GM21786 (cell line): ENCODE measurements around the gene UCKL1.

Experiments used
- ATAC-seq: cut with Tn5 transposase; IDR thresholded peaks from one replicate; pipeline ENCODE4 v1.9.1; 2021; ENCODE audit not compliant: unreplicated experiment

Gene UCKL1

DNA sequence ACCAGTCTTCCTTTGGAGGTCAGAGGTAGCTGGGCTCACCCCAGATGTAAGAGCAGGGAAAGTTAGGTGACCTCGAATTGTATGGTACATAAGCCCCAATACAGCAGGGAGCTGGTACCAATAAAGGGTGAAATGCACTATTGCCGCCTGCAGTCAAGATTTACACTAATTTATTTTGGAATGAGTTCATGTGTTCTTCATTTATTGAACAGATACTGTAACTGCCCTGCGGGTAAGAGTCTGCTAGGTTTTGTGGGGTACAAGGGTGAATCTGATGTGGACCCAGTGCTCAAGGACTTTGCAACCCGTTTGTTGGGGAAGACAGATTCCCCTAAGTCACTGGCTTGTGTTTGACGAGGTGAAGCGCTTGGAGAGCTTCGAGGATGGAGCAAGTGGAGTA lies 63.8 kb downstream of the UCKL1 start:
- no peak for ATAC-seq

DNA sequence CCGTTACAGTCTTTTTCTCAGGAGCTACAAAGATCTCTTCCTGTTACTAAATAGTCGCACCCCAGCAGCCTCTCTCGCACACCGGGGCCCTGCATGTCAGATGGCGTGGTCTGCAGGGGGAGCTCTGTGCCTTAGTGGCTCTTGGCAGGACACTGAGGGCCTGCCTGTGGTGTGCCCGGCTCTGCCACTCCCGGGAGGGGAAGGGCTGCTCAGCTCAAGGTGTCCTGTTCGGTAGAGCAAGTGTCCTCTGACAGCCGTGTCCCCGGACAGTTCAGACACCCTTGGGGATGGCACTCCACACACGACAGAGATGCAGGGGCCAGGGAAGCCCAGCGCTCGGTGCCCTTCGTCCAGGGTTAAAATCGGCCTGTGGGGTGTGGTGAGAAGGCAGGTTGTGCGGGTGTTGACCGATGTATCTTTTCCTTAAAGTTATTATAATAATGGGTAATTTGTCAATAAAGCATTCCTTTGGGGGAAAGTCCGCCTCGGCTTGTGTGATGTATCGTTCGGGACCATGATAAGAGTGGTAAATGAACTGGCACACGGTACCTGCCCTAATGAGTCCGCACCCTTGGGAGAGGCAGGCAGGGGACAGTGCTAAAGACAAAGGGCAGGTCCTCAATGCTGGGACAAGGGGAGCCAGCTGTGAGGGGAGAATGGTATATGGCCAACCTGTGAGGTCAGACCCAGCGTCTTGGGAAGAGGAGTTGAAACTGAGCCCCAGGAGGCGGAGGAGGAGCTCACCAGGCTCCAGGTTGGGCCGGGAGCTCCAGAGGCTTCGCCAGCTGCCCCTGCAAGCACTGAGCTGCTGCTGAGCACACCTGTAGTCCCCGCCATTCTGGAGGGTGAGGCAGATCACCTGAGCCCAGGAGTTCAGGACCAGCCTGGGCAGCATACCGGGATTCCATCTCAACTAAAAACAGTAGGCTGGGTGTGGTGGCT lies 64.9 kb downstream of the UCKL1 start:
- ATAC-seq: no peak

DNA sequence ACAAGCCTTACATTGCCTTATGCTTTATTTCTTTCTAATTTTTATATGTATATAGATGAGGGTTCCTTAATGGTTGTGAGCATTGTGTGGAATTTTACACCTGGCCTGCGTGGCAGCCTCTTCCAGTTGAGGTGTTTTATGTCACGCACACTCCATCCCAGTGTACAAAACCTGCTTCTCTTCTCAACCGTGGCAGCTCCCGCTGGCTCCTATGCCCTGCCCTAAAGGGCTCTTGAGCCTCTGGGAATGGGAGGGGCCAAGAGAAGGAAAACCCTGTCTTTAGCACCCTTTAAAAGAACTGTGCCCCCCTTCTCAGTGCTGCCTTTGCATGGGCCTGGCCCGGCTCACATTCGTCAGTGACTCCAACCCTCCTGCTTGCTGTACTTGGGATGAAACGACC lies 65.6 kb downstream of the UCKL1 start:
- ATAC-seq: no peak

DNA sequence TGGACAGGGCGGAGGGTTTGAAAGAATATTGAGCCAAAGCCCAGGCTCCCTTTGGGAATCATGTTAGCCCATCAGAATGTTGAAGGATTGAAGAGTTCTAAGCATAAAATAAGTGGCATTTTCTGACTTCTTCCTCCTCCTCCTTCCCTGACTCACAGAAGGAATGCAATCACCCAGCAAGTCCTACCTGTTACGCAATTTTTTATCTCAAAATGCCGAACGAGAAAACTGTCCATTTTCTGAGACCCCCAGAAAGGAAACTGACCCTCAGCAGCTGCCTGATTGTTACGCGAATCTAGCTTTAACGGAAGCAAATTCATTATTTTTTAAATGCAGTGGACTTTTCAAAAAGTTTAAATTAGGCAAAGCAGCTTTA lies 66.0 kb downstream of the UCKL1 start:
- ATAC-seq: no peak
